NT2/D1 (cell line): ENCODE measurements around the gene TNFRSF6B.

Experiments
- DNase-seq: peaks from one replicate; pipeline ENCODE4 v3.0.0-alpha.2; 2011; ENCODE audit warnings: low read depth, low spot score
- H3K27me3 ChIP-seq: 2 replicates; pipeline ENCODE4 v1.6.0; 2011; ENCODE audit warnings: mild to moderate bottlenecking; ENCODE audit not compliant: insufficient read length, insufficient read depth
- H3K36me3 ChIP-seq: 2 replicates; pipeline ENCODE4 v1.6.1; 2011; ENCODE audit warnings: mild to moderate bottlenecking, low read length, mixed read lengths; ENCODE audit not compliant: insufficient read depth, insufficient read length
- H3K4me1 ChIP-seq: 2 replicates; pipeline ENCODE4 v1.5.1; 2011; ENCODE audit not compliant: insufficient read depth, insufficient read length
- H3K4me3 ChIP-seq: 2 replicates; pipeline ENCODE4 v1.5.1; 2011; ENCODE audit warnings: low read depth; ENCODE audit not compliant: insufficient read length
- H3K9ac ChIP-seq: 2 replicates; pipeline ENCODE4 v1.6.0; 2011; ENCODE audit warnings: low read depth; ENCODE audit not compliant: insufficient read length
- H3K9me3 ChIP-seq: 2 replicates; pipeline ENCODE4 v1.5.1; 2011; ENCODE audit warnings: mild to moderate bottlenecking, low read length; ENCODE audit not compliant: insufficient read depth
- SUZ12 ChIP-seq: IDR thresholded peaks from 2 replicates; pipeline ENCODE4 v1.6.1; 2011; ENCODE audit not compliant: insufficient read length, insufficient read depth; ENCODE audit errors: extremely low read depth
- YY1 ChIP-seq: IDR thresholded peaks from 2 replicates; pipeline ENCODE4 v1.6.1; 2011; ENCODE audit not compliant: insufficient read length, insufficient read depth
- ZNF274 ChIP-seq: IDR thresholded peaks from 2 replicates; pipeline ENCODE4 v1.6.1; 2011; ENCODE audit warnings: mild to moderate bottlenecking, low read depth, low read length

TNFRSF6B gene

DNA sequence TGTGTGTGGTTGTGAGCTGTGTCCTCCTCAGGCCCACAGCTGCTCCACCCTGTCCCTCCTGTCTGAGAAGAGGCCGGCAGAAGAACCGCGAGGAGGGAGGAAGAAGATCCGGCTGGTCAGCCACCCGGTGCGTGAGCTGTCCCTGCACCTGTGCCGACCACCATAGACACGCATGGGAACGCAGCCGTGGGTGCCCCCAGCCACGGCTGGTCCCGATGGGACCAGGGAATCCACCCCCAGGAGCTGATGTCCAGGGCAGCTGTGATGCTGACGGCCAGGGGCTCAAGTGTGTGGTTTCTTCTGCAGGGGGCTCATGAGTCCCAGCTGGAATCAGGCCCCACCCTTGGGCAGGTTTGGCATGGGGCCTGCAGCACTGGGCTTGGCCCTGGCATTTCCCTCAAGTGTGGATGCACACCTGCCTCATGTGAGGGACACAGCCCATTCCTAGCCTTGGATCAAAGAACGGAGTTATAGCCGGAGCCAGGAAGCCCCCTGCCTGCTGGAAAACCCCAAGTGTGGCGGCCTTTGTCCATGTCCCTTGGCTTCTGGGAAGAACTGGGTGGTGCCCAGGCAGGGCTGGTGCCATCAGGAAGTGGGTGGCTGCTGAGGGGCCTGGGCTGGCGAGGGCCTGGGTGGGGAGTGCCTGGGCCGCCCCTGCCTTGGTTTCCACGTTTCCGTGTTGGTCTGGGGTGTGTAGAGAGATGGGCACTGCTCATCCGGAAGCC, 4.6 kb upstream of the TNFRSF6B start:
- Histone ChIP-seq H3K36me3 (peaks cover 60% of the 10 kb centered on the region), H3K4me1 (peaks cover 17% of the 10 kb centered on the region), H3K4me3 (no peak overlapping the region), H3K27me3 (no peaks in the 10 kb centered on the region), H3K9ac (no peak overlapping the region), H3K9me3 (peaks cover 13% of the 10 kb centered on the region; the same call in 1 of the 2 replicates)
- no peak for TF ChIP-seq SUZ12
- no peak for TF ChIP-seq YY1
- no peak for TF ChIP-seq ZNF274
- DNase-seq, result no peak

DNA sequence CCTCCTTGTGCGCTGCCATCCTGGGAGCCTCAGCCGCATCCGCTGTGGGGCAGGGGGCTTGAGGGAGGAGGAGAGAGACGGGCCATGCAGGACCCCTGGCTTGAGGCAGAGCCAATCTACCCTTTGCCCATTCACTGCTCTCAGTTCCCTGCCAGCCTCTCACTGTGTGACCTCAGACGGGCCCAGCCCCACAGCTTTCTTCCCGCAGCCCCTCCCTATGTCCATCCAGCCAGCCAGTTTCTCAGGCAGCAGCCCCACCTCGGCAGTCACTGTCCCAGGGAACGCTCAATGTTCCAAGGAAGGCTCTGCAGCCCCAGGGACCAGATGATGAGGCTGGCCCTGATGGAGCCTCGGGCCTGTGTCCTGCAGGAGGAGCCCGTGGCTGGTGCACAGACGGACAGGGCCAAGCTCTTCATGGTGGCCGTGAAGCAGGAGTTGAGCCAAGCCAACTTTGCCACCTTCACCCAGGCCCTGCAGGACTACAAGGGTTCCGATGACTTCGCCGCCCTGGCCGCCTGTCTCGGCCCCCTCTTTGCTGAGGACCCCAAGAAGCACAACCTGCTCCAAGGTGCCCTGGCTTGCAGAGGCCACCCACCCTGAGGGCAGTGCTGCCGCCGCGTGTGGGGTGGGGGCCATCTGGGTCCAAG, 3.9 kb upstream of the TNFRSF6B start:
- Histone ChIP-seq H3K36me3 (peaks cover 61% of the 10 kb centered on the region), H3K9ac (no peak overlapping the region), H3K4me1 (peaks cover 14% of the 10 kb centered on the region), H3K4me3 (no peak overlapping the region), H3K27me3 (no peaks in the 10 kb centered on the region), H3K9me3 (peaks cover 13% of the 10 kb centered on the region; the same call in 1 of the 2 replicates)
- TF ChIP-seq YY1, result no peak
- no peak for TF ChIP-seq ZNF274
- TF ChIP-seq SUZ12, result no peak
- DNase-seq, result no peak

DNA sequence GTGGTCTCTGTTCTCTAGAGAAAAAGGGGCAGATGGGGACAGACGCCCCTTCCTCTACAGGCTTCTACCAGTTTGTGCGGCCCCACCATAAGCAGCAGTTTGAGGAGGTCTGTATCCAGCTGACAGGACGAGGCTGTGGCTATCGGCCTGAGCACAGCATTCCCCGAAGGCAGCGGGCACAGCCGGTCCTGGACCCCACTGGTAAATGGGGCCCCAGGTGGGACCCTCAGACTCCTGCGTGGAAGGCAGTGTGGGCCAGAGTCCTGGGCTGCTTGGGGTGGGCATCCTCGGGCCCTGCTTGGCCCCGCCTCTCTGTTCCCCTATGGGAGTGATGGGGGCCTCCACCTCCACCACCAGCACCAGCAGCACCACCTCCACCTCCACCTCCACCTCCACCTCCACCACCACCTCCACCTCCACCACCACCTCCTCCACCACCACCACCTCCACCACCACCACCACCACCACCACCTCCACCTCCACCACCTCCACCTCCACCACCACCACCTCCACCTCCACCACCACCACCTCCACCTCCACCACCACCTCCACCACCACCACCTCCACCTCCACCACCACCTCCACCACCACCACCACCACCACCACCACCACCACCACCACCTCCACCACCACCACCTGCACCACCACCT, 3.2 kb upstream of the TNFRSF6B start:
- peaks cover 13% of the 10 kb centered on the region; the same call in 1 of the 2 replicates for H3K9me3 ChIP-seq
- DNase-seq, result no peak
- H3K9ac ChIP-seq, result no peak overlapping the region
- H3K36me3 ChIP-seq, result peaks cover 67% of the 10 kb centered on the region
- no peaks in the 10 kb centered on the region for H3K27me3 ChIP-seq
- peaks cover 17% of the 10 kb centered on the region for H3K4me1 ChIP-seq
- H3K4me3 ChIP-seq, result no peak overlapping the region
- TF ChIP-seq ZNF274 (no peak), SUZ12 (no peak), YY1 (no peak)

DNA sequence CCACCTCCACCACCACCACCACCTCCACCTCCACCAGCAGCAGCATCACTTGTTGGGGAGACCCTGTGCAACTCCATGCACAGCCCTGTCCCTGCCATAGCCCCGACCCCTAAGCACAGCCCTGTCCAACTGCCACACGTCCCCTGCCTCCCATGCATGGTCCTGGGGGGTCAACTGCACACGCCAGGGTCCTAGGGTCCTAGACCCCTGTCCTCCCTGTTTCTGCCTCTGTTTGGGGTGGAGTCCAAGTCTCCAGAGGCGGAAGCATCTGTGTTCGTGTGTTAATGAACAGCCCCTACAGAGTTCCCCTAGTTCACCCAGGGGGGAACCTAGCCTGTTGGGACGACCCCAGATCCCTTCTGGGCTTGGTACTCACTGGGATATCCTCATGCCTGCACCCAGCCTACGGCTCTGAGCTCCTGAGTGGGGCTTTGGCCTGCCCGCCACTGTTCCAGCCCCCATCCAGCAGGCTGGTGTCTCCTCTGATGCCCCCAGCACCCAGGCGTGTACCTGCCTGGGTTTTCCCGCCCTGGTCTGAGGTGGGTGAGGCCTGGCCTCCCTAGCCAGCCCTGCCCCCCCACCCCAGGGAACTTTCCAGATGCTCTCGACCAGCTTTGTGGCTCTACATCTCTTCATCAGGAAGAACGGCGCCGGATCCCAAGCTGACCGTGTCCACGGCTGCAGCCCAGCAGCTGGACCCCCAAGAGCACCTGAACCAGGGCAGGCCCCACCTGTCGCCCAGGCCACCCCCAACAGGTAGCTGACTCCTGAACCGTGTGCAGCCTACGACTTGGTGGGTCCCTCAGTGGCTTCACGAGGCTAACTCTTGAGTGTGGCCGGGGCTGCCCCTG, 2.5 kb upstream of the TNFRSF6B start:
- no peak for TF ChIP-seq SUZ12
- no peak for TF ChIP-seq ZNF274
- no peak for TF ChIP-seq YY1
- Histone ChIP-seq H3K9me3 (peaks cover 13% of the 10 kb centered on the region; the same call in 1 of the 2 replicates), H3K36me3 (peaks cover 74% of the 10 kb centered on the region), H3K4me1 (peaks cover 21% of the 10 kb centered on the region), H3K9ac (no peak overlapping the region), H3K27me3 (no peaks in the 10 kb centered on the region), H3K4me3 (no peak overlapping the region)
- no peak for DNase-seq

DNA sequence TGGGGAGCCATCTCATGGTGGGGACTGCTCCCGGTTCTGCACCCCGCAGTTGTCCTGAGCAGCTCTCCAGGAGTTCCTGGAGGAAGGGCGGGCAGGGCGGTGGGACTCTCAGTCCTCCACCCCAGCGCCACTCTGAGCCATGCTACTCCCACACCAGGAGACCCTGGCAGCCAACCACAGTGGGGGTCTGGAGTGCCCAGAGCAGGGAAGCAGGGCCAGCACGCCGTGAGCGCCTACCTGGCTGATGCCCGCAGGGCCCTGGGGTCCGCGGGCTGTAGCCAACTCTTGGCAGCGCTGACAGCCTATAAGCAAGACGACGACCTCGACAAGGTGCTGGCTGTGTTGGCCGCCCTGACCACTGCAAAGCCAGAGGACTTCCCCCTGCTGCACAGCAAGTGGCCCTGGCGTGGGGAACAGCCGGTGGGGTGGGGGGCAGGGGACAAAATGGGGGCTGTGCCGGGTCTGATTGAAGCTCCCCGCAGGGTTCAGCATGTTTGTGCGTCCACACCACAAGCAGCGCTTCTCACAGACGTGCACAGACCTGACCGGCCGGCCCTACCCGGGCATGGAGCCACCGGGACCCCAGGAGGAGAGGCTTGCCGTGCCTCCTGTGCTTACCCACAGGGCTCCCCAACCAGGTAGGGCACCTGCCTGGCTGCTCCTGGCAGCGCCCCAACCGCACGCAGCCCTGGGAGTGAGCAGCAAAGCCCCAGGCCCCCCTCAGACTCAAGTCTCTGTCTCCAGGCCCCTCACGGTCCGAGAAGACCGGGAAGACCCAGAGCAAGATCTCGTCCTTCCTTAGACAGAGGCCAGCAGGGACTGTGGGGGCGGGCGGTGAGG, 1.6 kb upstream of the TNFRSF6B start:
- Histone ChIP-seq H3K4me1 (peaks cover 25% of the 10 kb centered on the region), H3K27me3 (no peaks in the 10 kb centered on the region), H3K9ac (no peak overlapping the region), H3K36me3 (peaks cover 78% of the 10 kb centered on the region), H3K9me3 (peaks cover 13% of the 10 kb centered on the region; the same call in 1 of the 2 replicates), H3K4me3 (no peak overlapping the region)
- no peak for TF ChIP-seq SUZ12
- no peak for TF ChIP-seq YY1
- no peak for TF ChIP-seq ZNF274
- no peak for DNase-seq

DNA sequence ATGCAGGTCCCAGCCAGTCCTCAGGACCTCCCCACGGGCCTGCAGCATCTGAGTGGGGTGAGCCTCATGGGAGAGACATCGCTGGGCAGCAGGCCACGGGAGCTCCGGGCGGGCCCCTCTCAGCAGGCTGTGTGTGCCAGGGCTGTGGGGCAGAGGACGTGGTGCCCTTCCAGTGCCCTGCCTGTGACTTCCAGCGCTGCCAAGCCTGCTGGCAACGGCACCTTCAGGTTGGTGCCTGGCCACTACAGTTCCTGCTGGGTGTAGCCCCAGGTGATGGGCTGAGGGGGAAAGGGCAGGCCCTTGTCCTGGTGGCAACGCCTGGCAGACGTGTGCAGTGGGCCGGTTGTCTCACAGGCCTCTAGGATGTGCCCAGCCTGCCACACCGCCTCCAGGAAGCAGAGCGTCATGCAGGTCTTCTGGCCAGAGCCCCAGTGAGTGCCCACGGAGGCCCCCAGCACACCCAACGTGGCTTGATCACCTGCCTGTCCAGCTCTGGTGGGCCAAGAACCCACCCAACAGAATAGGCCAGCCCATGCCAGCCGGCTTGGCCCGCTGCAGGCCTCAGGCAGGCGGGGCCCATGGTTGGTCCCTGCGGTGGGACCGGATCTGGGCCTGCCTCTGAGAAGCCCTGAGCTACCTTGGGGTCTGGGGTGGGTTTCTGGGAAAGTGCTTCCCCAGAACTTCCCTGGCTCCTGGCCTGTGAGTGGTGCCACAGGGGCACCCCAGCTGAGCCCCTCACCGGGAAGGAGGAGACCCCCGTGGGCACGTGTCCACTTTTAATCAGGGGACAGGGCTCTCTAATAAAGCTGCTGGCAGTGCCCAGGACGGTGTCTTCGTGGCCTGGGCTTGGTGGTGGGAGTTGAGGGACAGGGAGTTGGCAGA, 787 bp upstream of the TNFRSF6B start:
- H3K36me3 ChIP-seq, result peaks cover 83% of the 10 kb centered on the region
- TF ChIP-seq ZNF274, result no peak
- H3K9ac ChIP-seq, result no peak overlapping the region
- no peak for DNase-seq
- H3K4me1 ChIP-seq, result peaks cover 31% of the 10 kb centered on the region
- H3K27me3 ChIP-seq, result no peaks in the 10 kb centered on the region
- H3K9me3 ChIP-seq, result peaks cover 13% of the 10 kb centered on the region; the same call in 1 of the 2 replicates
- H3K4me3 ChIP-seq, result no peak overlapping the region
